GM12878 (cell line): ENCODE results near the gene BSND. TPM values are rescaled to one million over a fixed set of nuclear protein-coding genes. Genes with fewer than 3 reads are reported as not detected.

ENCODE experiments used
- BHLHE40 ChIP-seq, 2 experiments: fragments of 450-650 bp in 1 of 2; IDR thresholded peaks; 2 replicates each; pipeline ENCODE4 v1.6.1; 2011 to 2017; ENCODE audit warnings: low read depth in 2 of 2, borderline replicate concordance in 1 of 2, improper control_type of control experiment in 1 of 2, low read length in 1 of 2, mild to moderate bottlenecking in 1 of 2
- GABPA ChIP-seq: IDR thresholded peaks from 2 replicates; pipeline ENCODE4 v1.6.1; 2014; ENCODE audit warnings: antibody characterized with exemption, low read depth, mild to moderate bottlenecking, inconsistent platforms
- GATAD2B ChIP-seq: fragments of 450-650 bp; conservative IDR thresholded peaks from 2 replicates; pipeline ENCODE4 v1.6.1; 2017; ENCODE audit warnings: low read depth, mild to moderate bottlenecking, moderate library complexity
- MEF2B ChIP-seq: fragments of 450-650 bp; IDR thresholded peaks from 2 replicates; pipeline ENCODE4 v1.6.1; 2018; ENCODE audit warnings: mild to moderate bottlenecking, moderate library complexity; ENCODE audit not compliant: partially characterized antibody, poor library complexity, severe bottlenecking
- MTA2 ChIP-seq: fragments of 450-650 bp; IDR thresholded peaks from 2 replicates; pipeline ENCODE4 v1.6.1; 2016; ENCODE audit warnings: low read depth, mild to moderate bottlenecking, moderate library complexity
- NR2C1 ChIP-seq: fragments of 450-650 bp; IDR thresholded peaks from 2 replicates; pipeline ENCODE4 v1.6.1; 2017; ENCODE audit warnings: antibody characterized with exemption, mild to moderate bottlenecking, moderate library complexity
- STAT3 ChIP-seq: IDR thresholded peaks from 2 replicates; pipeline ENCODE4 v1.6.1; 2011; ENCODE audit warnings: low read depth, low read length, improper control_type of control experiment
- SUPT20H ChIP-seq: IDR thresholded peaks from 2 replicates; pipeline ENCODE4 v1.6.1; 2011; ENCODE audit warnings: low read depth, mild to moderate bottlenecking, low read length, moderate library complexity, borderline replicate concordance; ENCODE audit not compliant: control insufficient read depth
- polyA plus RNA-seq, 11 experiments: library from polyadenylated mRNA; depleted of rRNA in 4 of 11; unstranded in 6 of 11; stranded (reverse) in 5 of 11; fragments of >200 nt; fragmentation: Nextera tagmentation in 4 of 11; fragmentation: Illumina TruSeq in 1 of 11; extraction: Ambion mirVana in 4 of 11; extraction: Trizol in 1 of 11; gene quantifications; 1 replicate in 1 of 11; 2 replicates in 10 of 11; pipeline versions ENCODE4 v1.2.1 to v1.2.3, GENCODE V29; 2011 to 2016; ENCODE audit warnings: inconsistent platforms in 2 of 11, missing spikeins in 2 of 11, low read depth in 1 of 11
- total RNA-seq, 4 experiments: library from RNA; depleted of rRNA in 3 of 4; stranded (reverse); fragments of >200 nt in 3 of 4; fragmentation: Illumina TruSeq in 1 of 4; extraction: Trizol in 1 of 4; gene quantifications; 2 replicates each; pipeline versions ENCODE4 v1.2.1 to v1.2.3, GENCODE V29; 2013 to 2021
- TF ChIP-seq, protein P1 (sequence below): fragments of 450-650 bp; IDR thresholded peaks from 2 replicates; pipeline ENCODE4 v1.6.1; 2017; ENCODE audit warnings: mild to moderate bottlenecking, low read depth, inconsistent platforms; ENCODE audit not compliant: poor library complexity, severe bottlenecking
- TF ChIP-seq, protein P2 (sequence below): fragments of 450-650 bp; IDR thresholded peaks from 2 replicates; pipeline ENCODE4 v1.6.1; 2016; ENCODE audit warnings: mild to moderate bottlenecking
- TF ChIP-seq, protein P3 (sequence below): IDR thresholded peaks from 2 replicates; pipeline ENCODE4 v1.6.1; 2011; ENCODE audit warnings: borderline replicate concordance, low read depth, mild to moderate bottlenecking, moderate library complexity, mixed read lengths, low read length; ENCODE audit not compliant: insufficient read depth; ENCODE audit errors: extremely low read length

The BSND gene
- total and polyA plus RNA-seq, 10 of the 15 experiments (the other 5 are each of a cell fraction or from before 2014, with no cell fraction given), result not detected

DNA sequence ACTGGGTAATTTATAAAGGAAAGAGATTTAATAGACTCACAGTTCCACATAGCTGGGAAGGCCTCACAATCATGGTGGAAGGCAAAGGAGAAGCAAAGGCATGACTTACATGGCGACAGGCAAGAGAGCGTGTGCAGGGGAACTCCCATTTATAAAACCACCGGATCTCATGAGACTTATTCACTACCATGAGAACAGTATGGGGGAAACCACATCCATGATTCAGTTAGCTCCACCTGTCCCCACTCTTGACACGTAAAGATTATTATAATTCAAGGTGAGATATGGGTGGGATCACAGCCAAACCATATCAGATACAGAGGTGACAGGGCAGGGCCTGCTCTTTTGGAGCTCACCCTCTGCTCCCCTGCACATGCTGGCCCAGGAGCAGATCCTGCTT, 49.7 kb upstream of the BSND start (continued):
- TF ChIP-seq, protein P1, sequence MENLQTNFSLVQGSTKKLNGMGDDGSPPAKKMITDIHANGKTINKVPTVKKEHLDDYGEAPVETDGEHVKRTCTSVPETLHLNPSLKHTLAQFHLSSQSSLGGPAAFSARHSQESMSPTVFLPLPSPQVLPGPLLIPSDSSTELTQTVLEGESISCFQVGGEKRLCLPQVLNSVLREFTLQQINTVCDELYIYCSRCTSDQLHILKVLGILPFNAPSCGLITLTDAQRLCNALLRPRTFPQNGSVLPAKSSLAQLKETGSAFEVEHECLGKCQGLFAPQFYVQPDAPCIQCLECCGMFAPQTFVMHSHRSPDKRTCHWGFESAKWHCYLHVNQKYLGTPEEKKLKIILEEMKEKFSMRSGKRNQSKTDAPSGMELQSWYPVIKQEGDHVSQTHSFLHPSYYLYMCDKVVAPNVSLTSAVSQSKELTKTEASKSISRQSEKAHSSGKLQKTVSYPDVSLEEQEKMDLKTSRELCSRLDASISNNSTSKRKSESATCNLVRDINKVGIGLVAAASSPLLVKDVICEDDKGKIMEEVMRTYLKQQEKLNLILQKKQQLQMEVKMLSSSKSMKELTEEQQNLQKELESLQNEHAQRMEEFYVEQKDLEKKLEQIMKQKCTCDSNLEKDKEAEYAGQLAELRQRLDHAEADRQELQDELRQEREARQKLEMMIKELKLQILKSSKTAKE, result no peak
- no peak for TF ChIP-seq NR2C1
- TF ChIP-seq GATAD2B, result no peak
- TF ChIP-seq MTA2, result no peak
- TF ChIP-seq SUPT20H, result no peak
- TF ChIP-seq STAT3, result no peak
- no peak for TF ChIP-seq GABPA
- TF ChIP-seq, protein P2, sequence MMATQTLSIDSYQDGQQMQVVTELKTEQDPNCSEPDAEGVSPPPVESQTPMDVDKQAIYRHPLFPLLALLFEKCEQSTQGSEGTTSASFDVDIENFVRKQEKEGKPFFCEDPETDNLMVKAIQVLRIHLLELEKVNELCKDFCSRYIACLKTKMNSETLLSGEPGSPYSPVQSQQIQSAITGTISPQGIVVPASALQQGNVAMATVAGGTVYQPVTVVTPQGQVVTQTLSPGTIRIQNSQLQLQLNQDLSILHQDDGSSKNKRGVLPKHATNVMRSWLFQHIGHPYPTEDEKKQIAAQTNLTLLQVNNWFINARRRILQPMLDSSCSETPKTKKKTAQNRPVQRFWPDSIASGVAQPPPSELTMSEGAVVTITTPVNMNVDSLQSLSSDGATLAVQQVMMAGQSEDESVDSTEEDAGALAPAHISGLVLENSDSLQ, result peak; percentile 10; the same call in 1 of the 2 replicates
- TF ChIP-seq BHLHE40 (IDR thresholded peaks at IDR 0.05; ENCODE audit: borderline replicate concordance in 1 of 2, low read depth in 2 of 2, low read length in 1 of 2), result peak in 1 of 2 experiments; percentile 58; a peak in 1 of 4 replicates
- peak; percentile 71 for TF ChIP-seq MEF2B
- TF ChIP-seq, protein P3, sequence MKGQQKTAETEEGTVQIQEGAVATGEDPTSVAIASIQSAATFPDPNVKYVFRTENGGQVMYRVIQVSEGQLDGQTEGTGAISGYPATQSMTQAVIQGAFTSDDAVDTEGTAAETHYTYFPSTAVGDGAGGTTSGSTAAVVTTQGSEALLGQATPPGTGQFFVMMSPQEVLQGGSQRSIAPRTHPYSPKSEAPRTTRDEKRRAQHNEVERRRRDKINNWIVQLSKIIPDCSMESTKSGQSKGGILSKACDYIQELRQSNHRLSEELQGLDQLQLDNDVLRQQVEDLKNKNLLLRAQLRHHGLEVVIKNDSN, result no peak
